HG03060 (cell line): ENCODE data around the gene RHOF.
"Not testable (repeated sequence)": the region's sequence is repeated elsewhere in the genome, so short reads cannot be mapped to it uniquely, and the experiment has no call there.

Experiments
- ATAC-seq: cut with Tn5 transposase; IDR thresholded peaks from one replicate; pipeline ENCODE4 v1.9.1; 2021; ENCODE audit warnings: low read depth, moderate number of reproducible peaks; ENCODE audit not compliant: unreplicated experiment

RHOF gene

DNA sequence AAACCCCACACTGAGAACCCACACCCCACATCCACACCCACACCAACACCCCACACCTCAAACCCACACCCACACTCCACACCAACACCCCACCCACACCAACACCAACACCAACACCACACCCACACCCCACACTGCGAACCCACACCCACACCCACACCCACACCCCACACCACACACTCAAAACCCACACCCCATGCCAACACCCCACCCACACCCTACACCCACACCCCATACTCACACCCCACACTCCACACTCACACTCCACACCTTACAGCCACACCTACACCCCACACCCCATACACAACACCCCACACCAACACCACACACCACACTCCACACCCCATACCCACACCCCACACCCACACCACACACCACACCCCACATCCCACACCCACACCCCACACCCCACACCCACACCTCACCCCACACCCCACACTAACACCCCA is 43.0 kb downstream of the RHOF start:
- ATAC-seq: no peak

DNA sequence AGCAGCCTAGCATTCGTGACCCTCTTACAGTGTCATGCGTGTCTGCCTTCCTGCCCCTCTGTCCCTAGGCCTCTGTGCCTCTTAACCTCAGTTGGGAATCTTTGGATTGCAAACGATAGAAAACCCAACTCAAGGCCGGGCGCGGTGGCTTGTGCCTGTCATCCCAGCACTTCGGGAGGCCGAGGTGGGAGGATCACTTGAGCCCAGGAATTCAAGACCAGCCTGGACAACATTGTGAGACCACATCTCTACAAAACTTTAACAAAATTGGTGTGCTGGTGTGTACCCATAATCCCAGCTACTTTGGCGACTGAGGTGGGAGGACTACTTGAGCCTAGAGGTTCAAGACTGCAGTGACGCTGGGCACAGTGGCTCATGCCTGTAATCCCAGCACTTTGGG is 44.2 kb downstream of the RHOF start:
- ATAC-seq: no peak

DNA sequence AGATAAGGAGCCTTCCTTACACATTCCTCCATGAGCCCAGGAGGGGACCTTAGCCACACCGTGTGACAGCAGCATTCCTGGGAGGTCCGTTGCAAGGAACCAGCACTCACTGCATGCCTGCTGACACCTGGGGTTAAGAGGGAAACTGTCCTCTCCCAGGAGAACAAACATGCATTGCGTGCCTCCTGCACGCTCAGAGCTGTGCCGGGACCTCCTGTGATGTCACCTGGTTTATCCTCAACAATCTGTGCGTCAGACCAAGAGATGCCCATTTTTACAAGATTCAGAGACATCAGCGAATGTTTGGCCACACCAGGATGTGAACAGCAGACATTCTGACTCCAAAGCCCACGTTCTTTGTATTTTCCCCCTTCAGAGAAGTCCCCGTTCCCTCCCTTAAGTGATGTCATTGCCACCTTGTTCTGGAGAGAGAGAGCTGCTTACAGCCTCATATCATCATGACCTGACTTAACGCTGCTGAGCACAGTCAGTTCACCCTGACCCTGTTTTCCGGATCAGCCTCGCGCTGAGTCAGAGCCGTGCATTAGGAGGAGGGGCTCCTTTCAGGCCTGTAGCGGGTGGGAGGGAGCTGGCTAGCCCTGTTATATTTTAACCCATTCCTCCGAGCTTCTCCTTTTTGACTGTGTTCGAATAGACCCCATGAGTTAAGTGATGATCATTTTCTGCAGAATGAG is 44.8 kb downstream of the RHOF start:
- no peak for ATAC-seq

DNA sequence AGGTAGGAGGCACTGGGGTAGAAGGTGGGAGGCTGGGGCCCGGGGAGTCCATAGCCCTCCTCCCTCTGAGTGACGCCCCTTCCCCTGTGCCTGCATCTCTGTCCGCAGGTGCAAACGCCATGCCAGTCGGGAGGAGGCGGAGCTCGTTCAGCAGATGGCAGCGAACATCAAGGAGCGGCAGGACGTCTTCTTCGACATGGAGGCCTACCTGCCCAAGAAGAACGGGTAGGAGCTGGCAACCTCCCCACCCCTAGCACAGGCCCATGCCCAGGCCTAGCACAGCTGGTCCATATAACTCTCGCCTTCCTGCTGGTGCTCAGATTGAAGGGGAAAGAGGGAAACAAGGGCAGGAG is 45.3 kb downstream of the RHOF start:
- no peak for ATAC-seq

DNA sequence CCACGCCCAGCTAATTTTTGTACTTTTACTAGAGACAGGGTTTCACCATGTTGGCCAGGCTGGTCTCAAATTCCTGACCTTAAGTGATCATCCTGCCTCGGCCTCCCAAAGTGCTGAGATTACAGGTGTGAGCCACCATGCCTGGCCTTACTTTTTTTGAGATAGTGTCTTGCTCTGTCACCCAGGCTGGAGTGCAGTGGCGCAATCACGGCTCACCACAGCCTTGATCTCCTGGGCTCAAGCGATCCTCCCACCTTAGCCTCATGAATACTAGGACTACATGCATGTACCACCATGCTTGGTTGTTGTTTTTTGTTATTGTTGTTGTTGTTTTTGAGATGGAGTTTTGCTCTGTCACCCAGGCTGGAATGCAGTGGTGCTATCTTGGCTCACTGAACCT is 47.9 kb downstream of the RHOF start:
- not testable (repeated sequence) for ATAC-seq

DNA sequence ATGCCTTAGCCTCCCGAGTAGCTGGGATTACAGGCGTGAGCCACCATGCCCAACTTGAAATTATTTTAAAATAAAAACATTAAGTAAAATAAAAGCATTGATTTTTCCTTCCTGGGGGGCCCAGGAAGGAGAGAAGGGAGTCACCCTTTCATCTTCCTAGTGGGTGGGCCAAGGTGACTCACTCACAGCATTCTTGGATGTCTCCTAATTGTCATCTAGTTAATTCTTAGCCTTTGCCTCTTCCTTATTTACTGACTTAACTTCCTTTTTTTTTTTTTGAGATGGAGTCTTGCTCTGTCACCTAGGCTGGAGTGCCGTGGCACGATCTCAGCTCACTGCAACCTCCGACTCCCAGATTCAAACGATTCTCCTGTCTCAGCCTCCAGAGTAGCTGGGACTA is 51.7 kb downstream of the RHOF start:
- no peak for ATAC-seq

DNA sequence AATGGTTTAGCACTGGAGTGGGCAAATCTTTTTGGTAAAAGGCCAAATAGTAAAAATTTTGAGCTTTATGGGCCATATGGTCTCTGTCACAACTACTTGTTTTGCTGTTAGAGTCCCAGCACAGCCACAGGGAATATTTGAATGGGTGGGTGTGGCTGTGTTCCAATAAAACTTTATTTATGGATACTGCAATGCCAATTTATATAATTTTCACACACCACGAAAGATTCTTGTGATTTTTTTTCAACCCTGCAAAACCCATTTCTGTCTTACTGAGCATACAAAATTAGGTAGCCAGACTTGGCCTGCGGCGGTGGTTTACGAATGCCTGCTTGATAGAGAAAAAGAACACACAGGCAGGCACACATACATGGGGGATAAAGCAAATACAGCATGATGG is 52.6 kb downstream of the RHOF start:
- ATAC-seq: no peak

DNA sequence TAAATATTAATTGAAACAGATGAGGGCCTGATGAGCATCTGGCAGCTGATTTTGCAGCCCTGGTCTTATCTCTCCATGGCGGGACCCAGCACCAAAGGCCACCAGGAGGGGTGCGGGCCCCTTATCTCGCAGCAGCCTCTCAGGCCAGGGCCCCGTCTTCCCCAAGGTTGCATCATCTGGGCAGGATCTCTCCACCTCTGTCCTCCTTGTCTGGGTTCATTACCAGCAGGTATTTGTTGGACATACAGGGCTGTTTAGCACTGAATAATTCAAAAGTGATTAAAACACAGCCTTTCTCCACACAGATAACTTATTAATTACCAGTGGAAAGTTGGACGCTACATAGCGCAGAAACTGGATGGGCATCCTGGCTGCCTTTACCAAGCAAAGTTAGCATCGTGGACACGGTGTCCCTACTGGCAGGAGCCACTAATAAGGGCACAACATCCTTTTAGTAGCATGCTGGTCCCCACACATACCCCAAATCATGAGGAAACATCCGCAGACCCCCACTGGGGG is 55.1 kb downstream of the RHOF start:
- no peak for ATAC-seq

DNA sequence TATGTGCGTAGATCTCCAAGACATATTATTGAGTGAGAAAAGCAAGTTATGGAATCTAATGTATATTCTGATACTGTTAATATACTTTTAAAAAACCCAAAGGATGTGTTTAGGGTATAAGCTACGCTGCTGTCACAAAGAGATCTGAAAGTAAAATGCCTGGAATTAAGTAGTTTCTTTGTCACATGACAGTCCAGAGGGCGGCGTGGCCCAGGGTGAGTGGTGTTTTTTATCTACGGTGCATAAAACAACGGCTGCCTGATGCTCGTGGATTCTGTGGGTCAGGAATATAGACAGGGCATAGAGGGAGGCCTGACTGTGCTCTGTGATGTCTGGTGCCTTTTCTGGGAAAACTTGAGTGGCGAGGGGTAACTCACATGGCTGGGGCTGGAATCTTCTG is 59.6 kb downstream of the RHOF start:
- ATAC-seq: no peak

DNA sequence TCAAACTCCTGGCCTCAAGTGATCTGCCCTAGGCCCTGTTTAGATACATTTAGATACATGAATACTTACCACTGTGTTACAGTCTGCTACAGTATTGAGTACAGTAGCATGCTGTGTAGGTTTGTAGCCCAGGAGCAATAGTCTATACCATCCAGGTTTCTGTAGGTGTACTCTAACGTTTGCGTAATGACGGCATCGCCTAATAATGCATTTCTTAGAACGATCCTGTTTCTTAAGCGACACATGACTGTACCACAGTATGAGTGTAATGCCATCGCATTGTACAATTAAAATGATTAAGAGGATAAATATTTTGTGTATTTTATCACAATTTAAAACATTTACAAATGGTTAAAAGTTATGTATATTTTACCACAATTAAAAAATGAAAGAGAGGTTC is 62.0 kb downstream of the RHOF start:
- no peak for ATAC-seq

DNA sequence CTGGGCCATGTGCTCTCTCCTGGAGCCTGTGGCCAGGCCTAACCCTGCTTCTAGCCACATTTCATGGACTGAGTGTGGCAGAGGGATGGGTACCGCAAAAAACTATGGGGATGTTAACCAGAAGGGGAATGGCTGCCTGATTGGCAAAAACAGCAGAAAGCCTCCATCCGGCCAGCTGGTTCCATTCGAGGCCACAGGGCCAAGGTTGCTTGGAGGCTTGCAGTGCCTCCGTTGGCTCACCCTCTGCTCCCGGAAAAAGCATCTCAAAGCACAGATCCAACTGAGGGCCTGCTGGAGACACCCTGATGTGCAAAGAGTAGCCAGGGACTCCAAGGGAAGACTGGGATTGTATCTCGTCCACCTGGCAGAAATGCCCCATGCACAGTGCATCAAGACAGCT is 64.5 kb downstream of the RHOF start:
- no peak for ATAC-seq
